Ishikawa (cell line): Measurements from ENCODE around the gene CHGA.

Experiments used
- CEBPB ChIP-seq: IDR thresholded peaks from 2 replicates; pipeline ENCODE4 v1.6.1; 2012
- CREB1 ChIP-seq: IDR thresholded peaks from 2 replicates; pipeline ENCODE4 v1.6.1; 2012; ENCODE audit warnings: low read depth
- EP300 ChIP-seq: IDR thresholded peaks from 2 replicates; pipeline ENCODE4 v1.6.1; 2012; ENCODE audit warnings: borderline replicate concordance
- FOXM1 ChIP-seq: IDR thresholded peaks from 2 replicates; pipeline ENCODE4 v1.6.1; 2012; ENCODE audit warnings: low read depth, borderline replicate concordance
- MAX ChIP-seq: IDR thresholded peaks from 2 replicates; pipeline ENCODE4 v1.6.1; 2012
- RAD21 ChIP-seq: IDR thresholded peaks from 2 replicates; pipeline ENCODE4 v1.6.1; 2012; ENCODE audit warnings: low read depth
- TAF1 ChIP-seq: IDR thresholded peaks from 2 replicates; pipeline ENCODE4 v1.6.1; 2012; ENCODE audit warnings: low read depth, mild to moderate bottlenecking
- YY1 ChIP-seq: IDR thresholded peaks from 2 replicates; pipeline ENCODE4 v1.6.1; 2012; ENCODE audit warnings: low read depth
- TF ChIP-seq, protein P1 (sequence below): IDR thresholded peaks from 2 replicates; pipeline ENCODE4 v1.6.1; 2012; ENCODE audit warnings: low read depth, mild to moderate bottlenecking

DNA sequence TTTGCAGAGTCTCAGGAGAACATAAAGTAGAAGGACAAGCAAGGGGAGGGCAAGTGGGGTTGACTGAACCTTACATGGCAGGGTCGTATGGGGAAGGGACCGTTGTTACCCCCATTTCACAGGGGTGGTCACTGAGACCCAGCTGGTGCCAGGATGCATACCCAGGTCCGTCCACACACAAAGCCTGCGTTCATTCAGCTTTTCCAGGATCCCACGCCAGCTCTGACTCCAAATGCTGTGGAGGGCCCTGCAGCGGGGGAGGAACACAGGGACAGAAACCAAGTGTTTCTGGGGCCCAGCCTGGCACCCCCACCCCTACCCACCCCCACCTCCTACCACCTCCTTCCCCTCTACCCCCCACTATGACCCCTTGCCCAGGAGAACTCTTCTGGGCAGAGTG, 16.5 kb upstream of the CHGA start:
- TF ChIP-seq RAD21 = no peak
- no peak for TF ChIP-seq CREB1
- TF ChIP-seq YY1 = no peak
- TF ChIP-seq MAX = no peak
- TF ChIP-seq, protein P1, sequence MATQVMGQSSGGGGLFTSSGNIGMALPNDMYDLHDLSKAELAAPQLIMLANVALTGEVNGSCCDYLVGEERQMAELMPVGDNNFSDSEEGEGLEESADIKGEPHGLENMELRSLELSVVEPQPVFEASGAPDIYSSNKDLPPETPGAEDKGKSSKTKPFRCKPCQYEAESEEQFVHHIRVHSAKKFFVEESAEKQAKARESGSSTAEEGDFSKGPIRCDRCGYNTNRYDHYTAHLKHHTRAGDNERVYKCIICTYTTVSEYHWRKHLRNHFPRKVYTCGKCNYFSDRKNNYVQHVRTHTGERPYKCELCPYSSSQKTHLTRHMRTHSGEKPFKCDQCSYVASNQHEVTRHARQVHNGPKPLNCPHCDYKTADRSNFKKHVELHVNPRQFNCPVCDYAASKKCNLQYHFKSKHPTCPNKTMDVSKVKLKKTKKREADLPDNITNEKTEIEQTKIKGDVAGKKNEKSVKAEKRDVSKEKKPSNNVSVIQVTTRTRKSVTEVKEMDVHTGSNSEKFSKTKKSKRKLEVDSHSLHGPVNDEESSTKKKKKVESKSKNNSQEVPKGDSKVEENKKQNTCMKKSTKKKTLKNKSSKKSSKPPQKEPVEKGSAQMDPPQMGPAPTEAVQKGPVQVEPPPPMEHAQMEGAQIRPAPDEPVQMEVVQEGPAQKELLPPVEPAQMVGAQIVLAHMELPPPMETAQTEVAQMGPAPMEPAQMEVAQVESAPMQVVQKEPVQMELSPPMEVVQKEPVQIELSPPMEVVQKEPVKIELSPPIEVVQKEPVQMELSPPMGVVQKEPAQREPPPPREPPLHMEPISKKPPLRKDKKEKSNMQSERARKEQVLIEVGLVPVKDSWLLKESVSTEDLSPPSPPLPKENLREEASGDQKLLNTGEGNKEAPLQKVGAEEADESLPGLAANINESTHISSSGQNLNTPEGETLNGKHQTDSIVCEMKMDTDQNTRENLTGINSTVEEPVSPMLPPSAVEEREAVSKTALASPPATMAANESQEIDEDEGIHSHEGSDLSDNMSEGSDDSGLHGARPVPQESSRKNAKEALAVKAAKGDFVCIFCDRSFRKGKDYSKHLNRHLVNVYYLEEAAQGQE = no peak
- TF ChIP-seq EP300 = no peak
- no peak for TF ChIP-seq CEBPB
- TF ChIP-seq TAF1 = no peak
- TF ChIP-seq FOXM1 = no peak
